Loucy (cell line): ENCODE measurements around the gene ACTG1.

ENCODE experiments used
- CTCF ChIP-seq: fragments of 200-600 bp; sonication (generic); conservative IDR thresholded peaks from 2 replicates; pipeline ENCODE4 v1.5.1; 2014; ENCODE audit warnings: mild to moderate bottlenecking, antibody characterized with exemption, low read length
- EZH2phosphoT487 ChIP-seq: fragments of 200-600 bp; IDR thresholded peaks from 2 replicates; pipeline ENCODE4 v1.6.1; 2018; ENCODE audit warnings: antibody characterized with exemption, mild to moderate bottlenecking, moderate library complexity, borderline replicate concordance

- TF ChIP-seq CTCF (no peak), EZH2phosphoT487 (no peak)
Measured at GRCh38 chr17:81516439-81516838, 3.8 kb upstream of the ACTG1 start.
